GM19468 (cell line): Measurements from ENCODE around the gene IGSF22.

ENCODE experiments used
- ATAC-seq: cut with Tn5 transposase; IDR thresholded peaks from one replicate; pipeline ENCODE4 v1.9.1; 2021; ENCODE audit warnings: mild to moderate bottlenecking, moderate library complexity, moderate number of reproducible peaks; ENCODE audit not compliant: unreplicated experiment; ENCODE audit errors: extremely low read depth

IGSF22 gene

GRCh38 chr11:18720091-18720807 lies 5.7 kb downstream of the IGSF22 start:
- ATAC-seq, result no peak

- no peak for ATAC-seq
Observed at GRCh38 chr11:18715476-18715875, 10.5 kb downstream of the IGSF22 start.

GRCh38 chr11:18714443-18714780 lies 11.6 kb downstream of the IGSF22 start:
- ATAC-seq, result no peak

- ATAC-seq, result no peak
Observed at GRCh38 chr11:18713646-18714442, 12.1 kb downstream of the IGSF22 start.

- no peak for ATAC-seq
Observed at GRCh38 chr11:18710545-18710944, 15.4 kb downstream of the IGSF22 start.

- no peak for ATAC-seq
Observed at GRCh38 chr11:18709414-18709813, 16.6 kb downstream of the IGSF22 start.

- no peak for ATAC-seq
Observed at GRCh38 chr11:18707811-18708340, 18.1 kb downstream of the IGSF22 start.

- ATAC-seq, result no peak
Observed at GRCh38 chr11:18706330-18707243, 19.4 kb downstream of the IGSF22 start.

GRCh38 chr11:18705651-18706281 lies 20.2 kb downstream of the IGSF22 start:
- ATAC-seq, result no peak

GRCh38 chr11:18704698-18705097 lies 21.3 kb downstream of the IGSF22 start:
- ATAC-seq, result no peak

GRCh38 chr11:18704045-18704645 lies 21.8 kb downstream of the IGSF22 start:
- ATAC-seq, result no peak

GRCh38 chr11:18703001-18703763 lies 22.8 kb downstream of the IGSF22 start:
- no peak for ATAC-seq

GRCh38 chr11:18701614-18702216 lies 24.3 kb downstream of the IGSF22 start:
- ATAC-seq, result no peak

GRCh38 chr11:18700872-18701271 lies 25.1 kb downstream of the IGSF22 start:
- ATAC-seq, result no peak

GRCh38 chr11:18700375-18700774 lies 25.6 kb downstream of the IGSF22 start:
- ATAC-seq, result no peak

- no peak for ATAC-seq
Observed at GRCh38 chr11:18699848-18700261, 26.1 kb downstream of the IGSF22 start.

GRCh38 chr11:18699269-18699596 lies 26.8 kb downstream of the IGSF22 start:
- no peak for ATAC-seq
